ENCODE measurements around the gene NAA15. TPM values are rescaled to one million over a fixed set of nuclear protein-coding genes. Genes with fewer than 3 reads are reported as not detected.

Gene NAA15
- total and polyA plus RNA-seq, 2 donors (not counting 3 experiments of a cell fraction or from before 2014, with no cell fraction given), result 4.5 to 67.9 TPM

DNA sequence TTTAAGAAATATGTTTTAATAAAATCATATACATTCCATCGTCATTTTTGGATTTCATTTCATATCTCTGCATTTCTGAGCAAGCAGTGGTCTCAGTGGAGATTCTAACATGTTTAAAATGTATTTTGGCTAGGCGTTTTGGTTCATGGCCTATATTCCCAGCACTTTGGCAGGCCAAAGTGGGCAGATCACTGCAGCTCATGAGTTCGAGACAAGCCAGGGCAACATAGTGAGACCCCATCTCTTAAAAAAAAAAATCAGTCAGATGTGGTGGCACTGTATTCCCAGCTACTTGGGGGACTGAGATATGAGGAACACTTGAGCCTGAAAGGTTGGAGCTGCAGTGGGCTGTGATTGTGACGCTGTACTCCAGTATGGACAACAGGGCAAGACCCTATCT is 85.1 kb downstream of the NAA15 start:
- dilution Hi-C loops (cut with MboI; ENCODE audit: extremely low pct_ligation_motif_present, low sequenced_read_pairs), result no loop called here
- no TSS peak for BruUV-seq (replicated peaks)
- CTCF ChIA-PET, result interaction anchor here (0.8 to 1.1 kb wide), 3 partner anchors 17 to 356 kb away, joined by 3 read pairs; no protein-coding TSS in a partner anchor
- Histone ChIP-seq H3K9ac (replicated peaks; ENCODE audit: extremely low read depth, insufficient read depth, low read length) (no peak overlapping the region), H3K4me2 (ENCODE audit: insufficient read depth, low read length) (no peak overlapping the region), H4K20me1 (replicated peaks; ENCODE audit: control insufficient read depth, extremely low read depth, insufficient read depth, low read length) (no peaks in the 10 kb centered on the region), H2AFZ (ENCODE audit: low read depth, low read length) (no peak overlapping the region), H3K4me3 (replicated peaks in 1 of 3; ENCODE audit: insufficient read depth in 1 of 3, low read depth in 1 of 3, low read length in 3 of 3) (no peak overlapping the region), H3K4me1 (ENCODE audit: control insufficient read depth, extremely low read depth, insufficient read depth, low read length) (no peaks in the 10 kb centered on the region), H3K27ac (ENCODE audit: insufficient read depth, low read depth, low read length) (no peak overlapping the region), H3K9me1 (replicated peaks; ENCODE audit: control insufficient read depth, extremely low read depth, insufficient read depth, low read length) (no peaks in the 10 kb centered on the region), H3K79me2 (ENCODE audit: control insufficient read depth, insufficient read depth, low read length) (no peaks in the 10 kb centered on the region), H3K9me3 (replicated peaks; ENCODE audit: control insufficient read depth, insufficient read depth, low read length) (no peaks in the 10 kb centered on the region), H3K36me3 (ENCODE audit: control insufficient read depth in 2 of 2, extremely low read depth in 1 of 2, insufficient read depth in 2 of 2, low read length in 2 of 2) (peaks cover 0 to 34% of the 10 kb centered on the region in 2 experiments), H3K27me3 (ENCODE audit: control insufficient read depth in 2 of 2, insufficient read depth in 2 of 2, low read length in 2 of 2) (no peaks in the 10 kb centered on the region)
- TF ChIP-seq CTCF (IDR thresholded peaks at IDR 0.05; ENCODE audit: extremely low read depth in 1 of 2, insufficient read depth in 1 of 2, low read depth in 1 of 2, low read length in 2 of 2) (no peak), POLR2AphosphoS5 (IDR thresholded peaks at IDR 0.05; ENCODE audit: insufficient read depth, low read depth, low read length) (no peak), FOS (IDR thresholded peaks at IDR 0.05; ENCODE audit: borderline replicate concordance, insufficient read depth, low read length) (no peak), JUN (IDR thresholded peaks at IDR 0.05; ENCODE audit: borderline replicate concordance, insufficient read depth, insufficient read length, low read depth) (no peak), MYC (IDR thresholded peaks at IDR 0.05; ENCODE audit: low read depth, low read length) (no peak), MAX (IDR thresholded peaks at IDR 0.05; ENCODE audit: insufficient read depth, insufficient read length) (no peak), GATA2 (IDR thresholded peaks at IDR 0.05; ENCODE audit: insufficient read depth, insufficient read length, low read depth, low read length) (no peak), POLR2A (IDR thresholded peaks at IDR 0.05; ENCODE audit: low read depth, low read length) (no peak), EZH2 (IDR thresholded peaks at IDR 0.05; ENCODE audit: borderline replicate concordance, low read depth, low read length, severe bottlenecking) (no peak)
- intact Hi-C loops (cut with micrococcal nuclease), result no loop called here
- no peak for FAIRE-seq
- POLR2A ChIA-PET, result no interaction called here
- no peak for DNase-seq (ENCODE audit: low read depth, low spot score)

All from endothelial cell of umbilical vein (primary cell).